Ovary (tissue), 3 donors: ENCODE results near the gene CDK3.

Experiments used
- POLR2A ChIP-seq: fragments of 450-650 bp; IDR thresholded peaks from one replicate; pipeline ENCODE4 v1.6.1; 2017; ENCODE audit warnings: antibody characterized with exemption, mild to moderate bottlenecking, moderate library complexity
- TF ChIP-seq, protein P1 (sequence below), 3 donors: fragments of 450-650 bp in 2 of 3; fragments of 200-600 bp in 1 of 3; IDR thresholded peaks; one replicate each; pipeline versions ENCODE4 v1.5.1 to v1.8.0; 2016 to 2022; ENCODE audit warnings: antibody characterized with exemption in 3 of 3, mild to moderate bottlenecking in 1 of 3
- donor health status: DM: no; HTN: no; CAD: no.

DNA sequence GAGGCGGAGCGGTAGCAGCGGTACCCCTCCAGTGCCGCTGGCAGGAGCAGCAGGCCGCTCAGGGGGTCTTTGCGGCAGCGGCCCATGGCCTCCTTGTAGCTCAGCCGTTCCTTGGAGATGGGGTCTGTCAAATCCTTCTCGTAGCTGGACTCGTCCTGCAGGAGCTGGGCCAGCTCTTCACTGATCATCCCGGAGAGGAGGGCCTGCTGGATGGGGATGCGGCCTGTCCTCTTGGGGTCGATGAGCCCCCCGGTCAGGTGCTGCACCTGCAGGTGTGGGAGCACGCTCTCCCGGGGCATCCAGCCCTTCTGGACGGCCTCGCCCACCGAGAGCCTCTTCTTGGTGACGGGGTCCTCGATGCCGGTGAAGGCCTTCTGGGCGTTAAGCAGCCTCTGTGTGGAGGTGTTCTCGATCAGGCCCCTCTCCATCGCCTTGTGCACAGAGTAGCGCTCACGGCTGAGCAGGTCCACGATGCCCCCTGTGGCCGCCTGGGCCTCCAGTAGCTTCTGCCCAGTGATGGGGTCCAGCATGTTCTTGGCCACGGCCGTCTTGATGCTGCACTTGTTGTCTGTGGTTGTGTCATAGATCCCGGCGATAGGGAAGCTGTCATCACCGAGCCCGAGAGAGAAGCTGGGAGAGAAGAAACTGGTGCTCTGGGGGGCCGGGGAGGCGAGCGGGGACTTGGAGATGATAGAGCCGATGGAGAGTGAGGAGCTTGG is 6.6 kb downstream of the CDK3 start:
- TF ChIP-seq, protein P1, sequence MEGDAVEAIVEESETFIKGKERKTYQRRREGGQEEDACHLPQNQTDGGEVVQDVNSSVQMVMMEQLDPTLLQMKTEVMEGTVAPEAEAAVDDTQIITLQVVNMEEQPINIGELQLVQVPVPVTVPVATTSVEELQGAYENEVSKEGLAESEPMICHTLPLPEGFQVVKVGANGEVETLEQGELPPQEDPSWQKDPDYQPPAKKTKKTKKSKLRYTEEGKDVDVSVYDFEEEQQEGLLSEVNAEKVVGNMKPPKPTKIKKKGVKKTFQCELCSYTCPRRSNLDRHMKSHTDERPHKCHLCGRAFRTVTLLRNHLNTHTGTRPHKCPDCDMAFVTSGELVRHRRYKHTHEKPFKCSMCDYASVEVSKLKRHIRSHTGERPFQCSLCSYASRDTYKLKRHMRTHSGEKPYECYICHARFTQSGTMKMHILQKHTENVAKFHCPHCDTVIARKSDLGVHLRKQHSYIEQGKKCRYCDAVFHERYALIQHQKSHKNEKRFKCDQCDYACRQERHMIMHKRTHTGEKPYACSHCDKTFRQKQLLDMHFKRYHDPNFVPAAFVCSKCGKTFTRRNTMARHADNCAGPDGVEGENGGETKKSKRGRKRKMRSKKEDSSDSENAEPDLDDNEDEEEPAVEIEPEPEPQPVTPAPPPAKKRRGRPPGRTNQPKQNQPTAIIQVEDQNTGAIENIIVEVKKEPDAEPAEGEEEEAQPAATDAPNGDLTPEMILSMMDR (IDR thresholded peaks at IDR 0.05): no peak
- TF ChIP-seq POLR2A: no peak
